HepG2 (cell line): Measurements from ENCODE around the gene CREB3. TPM values are rescaled to one million over a fixed set of nuclear protein-coding genes. Genes with fewer than 3 reads are reported as not detected.

Source experiments
- ASH2L ChIP-seq: fragments of 300-600, 200-600 bp; sonication (generic); IDR thresholded peaks from 2 replicates; pipeline ENCODE4 v1.7.0; 2017; ENCODE audit warnings: low read depth, mild to moderate bottlenecking, moderate library complexity, mixed read lengths, low read length; ENCODE audit not compliant: insufficient read length
- ATF1 ChIP-seq: IDR thresholded peaks from 2 replicates; pipeline ENCODE4 v1.6.1; 2016; ENCODE audit warnings: mild to moderate bottlenecking, control low read depth
- EZH2 ChIP-seq: conservative IDR thresholded peaks from 2 replicates; pipeline ENCODE4 v1.6.1; 2012; ENCODE audit warnings: mild to moderate bottlenecking, low read depth, low read length, moderate library complexity
- HNF1B ChIP-seq: sonication (generic); formaldehyde crosslinking; IDR thresholded peaks from 2 replicates; pipeline ENCODE4 v1.5.1; 2020; ENCODE audit warnings: mild to moderate bottlenecking, moderate library complexity, missing genetic modification reagents
- KLF6 ChIP-seq: IDR thresholded peaks from 2 replicates; pipeline ENCODE4 v1.8.0; 2016; ENCODE audit warnings: missing biosample characterization, missing genetic modification reagents
- NFE2L2 ChIP-seq: fragments of 150-350 bp; IDR thresholded peaks from 2 replicates; pipeline ENCODE4 v1.6.1; 2014; ENCODE audit warnings: low read length
- ONECUT2 ChIP-seq: sonication (generic); formaldehyde crosslinking; IDR thresholded peaks from 2 replicates; pipeline ENCODE4 v1.4.0; 2020; ENCODE audit warnings: missing genetic modification reagents
- POLR2A ChIP-seq, 2 experiments: IDR thresholded peaks; 2 replicates each; pipeline ENCODE4 v1.6.1; 2011; ENCODE audit warnings: low read depth in 2 of 2, low read length in 2 of 2, mild to moderate bottlenecking in 1 of 2, moderate library complexity in 1 of 2; ENCODE audit not compliant: insufficient read depth in 1 of 2
- PPARG ChIP-seq: conservative IDR thresholded peaks from 2 replicates; pipeline ENCODE4 v1.6.1; 2016; ENCODE audit warnings: missing biosample characterization, missing genetic modification reagents
- RFX1 ChIP-seq: fragments of 450-650 bp; IDR thresholded peaks from 2 replicates; pipeline ENCODE4 v1.6.1; 2017
- RORA ChIP-seq: sonication (generic); formaldehyde crosslinking; IDR thresholded peaks from 2 replicates; pipeline ENCODE4 v1.5.0; 2020; ENCODE audit warnings: mild to moderate bottlenecking, missing genetic modification reagents, moderate library complexity
- RXRA ChIP-seq: sonication (generic); formaldehyde crosslinking; IDR thresholded peaks from 2 replicates; pipeline ENCODE4 v1.5.1; 2020; ENCODE audit warnings: missing genetic modification reagents
- SAP130 ChIP-seq: IDR thresholded peaks from 2 replicates; pipeline ENCODE4 v1.6.1; 2016; ENCODE audit warnings: low read depth
- SRSF1 ChIP-seq: fragments of 200-400 bp; formaldehyde crosslinking; optimal IDR thresholded peaks from 2 replicates; pipeline ENCODE3; 2017; ENCODE audit warnings: mild to moderate bottlenecking, low read depth, low read length, moderate library complexity
- SRSF9 ChIP-seq: fragments of 200-400 bp; formaldehyde crosslinking; IDR thresholded peaks from 2 replicates; pipeline ENCODE4 v1.6.1; 2018; ENCODE audit warnings: borderline replicate concordance, mild to moderate bottlenecking, low read depth, low read length; ENCODE audit not compliant: insufficient read depth, poor library complexity, severe bottlenecking
- STAT6 ChIP-seq: sonication (generic); formaldehyde crosslinking; IDR thresholded peaks from 2 replicates; pipeline ENCODE4 v1.4.0; 2020; ENCODE audit warnings: missing genetic modification reagents, mild to moderate bottlenecking, borderline replicate concordance
- TBP ChIP-seq: sonication (generic); formaldehyde crosslinking; IDR thresholded peaks from 2 replicates; pipeline ENCODE4 v1.5.0; 2020; ENCODE audit warnings: missing genetic modification reagents
- ZBTB33 ChIP-seq: sonication (generic); formaldehyde crosslinking; IDR thresholded peaks from 2 replicates; pipeline ENCODE4 v1.4.0; 2020; ENCODE audit warnings: missing genetic modification reagents
- ZFP82 ChIP-seq: sonication (generic); formaldehyde crosslinking; IDR thresholded peaks from 2 replicates; pipeline ENCODE4 v1.5.1; 2020; ENCODE audit warnings: mild to moderate bottlenecking, missing genetic modification reagents, borderline replicate concordance
- ZGPAT ChIP-seq: IDR thresholded peaks from 2 replicates; pipeline ENCODE4 v1.6.1; 2016; ENCODE audit warnings: mild to moderate bottlenecking
- ZNF230 ChIP-seq: sonication (generic); formaldehyde crosslinking; IDR thresholded peaks from 2 replicates; pipeline ENCODE4 v1.4.0; 2020; ENCODE audit warnings: mild to moderate bottlenecking, missing genetic modification reagents
- ZNF256 ChIP-seq: sonication (generic); formaldehyde crosslinking; conservative IDR thresholded peaks from 2 replicates; pipeline ENCODE4 v1.4.0; 2020; ENCODE audit warnings: missing genetic modification reagents
- ZNF563 ChIP-seq: sonication (generic); formaldehyde crosslinking; IDR thresholded peaks from 2 replicates; pipeline ENCODE4 v1.8.0; 2022; ENCODE audit warnings: mild to moderate bottlenecking, moderate library complexity, missing genetic modification reagents
- ZNF7 ChIP-seq: IDR thresholded peaks from 2 replicates; pipeline ENCODE4 v1.6.1; 2016; ENCODE audit warnings: missing biosample characterization, missing genetic modification reagents
- ZNF891 ChIP-seq: sonication (generic); formaldehyde crosslinking; IDR thresholded peaks from 2 replicates; pipeline ENCODE4 v1.5.0; 2020; ENCODE audit warnings: mild to moderate bottlenecking, missing genetic modification reagents
- polyA plus RNA-seq, 8 experiments: library from polyadenylated mRNA; depleted of rRNA in 3 of 8; stranded (reverse) in 7 of 8; unstranded in 1 of 8; fragments of >200 nt; fragmentation: Illumina TruSeq in 4 of 8; extraction: Trizol in 4 of 8; gene quantifications; 2 replicates each; pipeline versions ENCODE4 v1.2.1 to v1.2.3, GENCODE V29; 2011 to 2016; ENCODE audit warnings: low read depth in 4 of 8, missing spikeins in 1 of 8, mixed read lengths in 1 of 8; ENCODE audit not compliant: insufficient read depth in 1 of 8
- total RNA-seq, 5 experiments: library from RNA; depleted of rRNA; stranded (reverse); fragments of >200 nt; fragmentation: Illumina TruSeq; extraction: Trizol; gene quantifications; 2 replicates each; pipeline ENCODE4 v1.2.3, GENCODE V29; 2016; ENCODE audit warnings: low read depth in 1 of 5

The CREB3 gene
- total and polyA plus RNA-seq, 2 of the 13 experiments (the other 11 are each of a cell fraction or from before 2014, with no cell fraction given): 11.1 to 34.2 TPM

GRCh38 chr9:35731415-35732184, 866 bp upstream of the CREB3 start (continued):
- no peak for TF ChIP-seq ATF1 (CRISPR knock-in tag)
- TF ChIP-seq RXRA (CRISPR knock-in tag): peak; percentile 46; the same call in 1 of the 2 replicates
- no peak for TF ChIP-seq ZNF7 (CRISPR knock-in tag)
- TF ChIP-seq ZBTB33 (CRISPR knock-in tag): no peak
- no peak for TF ChIP-seq EZH2
- TF ChIP-seq RORA (CRISPR knock-in tag): no peak
- TF ChIP-seq ZFP82: no peak
- TF ChIP-seq PPARG: no peak
- TF ChIP-seq ZGPAT: no peak
- no peak for TF ChIP-seq SRSF9
- no peak; the same call in none of the 2 replicates for TF ChIP-seq ZNF563 (CRISPR knock-in tag)
- no peak for TF ChIP-seq POLR2A (IDR thresholded peaks at IDR 0.05; ENCODE audit: insufficient read depth in 1 of 2, low read depth in 2 of 2, low read length in 2 of 2)
- TF ChIP-seq HNF1B: no peak
- no peak; the same call in 1 of the 2 replicates for TF ChIP-seq SAP130
- no peak for TF ChIP-seq ZNF230
- TF ChIP-seq KLF6 (CRISPR knock-in tag): no peak
- no peak for TF ChIP-seq SRSF1
- 0 out of 2 replicates have a peak, but pooled peaks have one; percentile 12 for TF ChIP-seq STAT6 (CRISPR knock-in tag)
- TF ChIP-seq ZNF256 (CRISPR knock-in tag): no peak
- TF ChIP-seq ONECUT2 (CRISPR knock-in tag): no peak
- no peak for TF ChIP-seq ZNF891 (CRISPR knock-in tag)
- TF ChIP-seq TBP (CRISPR knock-in tag): no peak
- peak; percentile 6 for TF ChIP-seq ASH2L
- TF ChIP-seq RFX1: no peak
- no peak for TF ChIP-seq NFE2L2
